ENCODE data around the gene ZIC2. TPM values are rescaled to one million over a fixed set of nuclear protein-coding genes. Genes with fewer than 3 reads are reported as not detected.
"Not testable (repeated sequence)": the region's sequence is repeated elsewhere in the genome, so short reads cannot be mapped to it uniquely, and the experiment has no call there.

Gene ZIC2
- total RNA-seq, 1 donor from 2014 or later: 2.8 TPM

- no peak for DNase-seq
These were observed 38.3 kb downstream of the ZIC2 start for GRCh38 chr13:100019780-100020356.

- no peak for DNase-seq
These were observed 41.2 kb downstream of the ZIC2 start for GRCh38 chr13:100022798-100023197.

DNA sequence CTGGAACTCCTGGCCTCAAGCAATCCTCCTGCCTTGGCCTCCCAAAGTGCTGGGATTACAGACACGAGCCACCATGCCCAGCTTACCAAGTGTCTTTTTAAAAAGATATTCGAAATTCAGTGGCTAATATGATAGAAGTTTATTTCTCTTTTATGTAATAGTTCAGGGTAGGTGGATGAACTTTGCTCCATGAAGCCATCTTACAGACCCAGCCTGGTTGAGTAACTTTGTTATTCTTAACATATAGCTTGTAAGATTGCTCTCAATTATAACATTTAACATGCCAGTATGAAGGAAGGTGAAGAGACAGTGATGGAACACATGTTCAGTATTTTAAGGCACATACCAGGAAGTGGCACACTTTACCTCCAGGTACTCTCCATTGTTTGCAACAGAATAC is 42.4 kb downstream of the ZIC2 start:
- DNase-seq: no peak

GRCh38 chr13:100029933-100030332 is 48.3 kb downstream of the ZIC2 start:
- DNase-seq: no peak

DNA sequence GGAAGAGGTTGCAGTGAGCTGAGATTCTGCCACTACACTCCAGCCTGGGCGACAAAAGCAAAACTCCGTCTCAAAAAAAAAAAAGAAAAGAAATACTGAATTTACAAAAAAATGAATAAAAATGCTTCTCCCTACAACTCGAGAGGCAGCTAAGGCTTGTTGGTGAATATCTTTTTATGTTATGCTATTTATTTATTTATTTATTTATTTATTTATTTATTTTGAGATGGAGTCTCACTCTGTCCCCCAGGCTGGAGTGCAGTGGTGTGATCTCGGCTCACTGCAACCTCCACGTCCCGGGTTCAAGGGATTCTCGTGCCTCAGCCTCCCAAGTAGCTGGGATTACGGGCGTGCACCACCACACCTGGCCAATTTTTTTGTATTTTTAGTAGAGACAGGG is 51.1 kb downstream of the ZIC2 start:
- not testable (repeated sequence) for DNase-seq

DNA sequence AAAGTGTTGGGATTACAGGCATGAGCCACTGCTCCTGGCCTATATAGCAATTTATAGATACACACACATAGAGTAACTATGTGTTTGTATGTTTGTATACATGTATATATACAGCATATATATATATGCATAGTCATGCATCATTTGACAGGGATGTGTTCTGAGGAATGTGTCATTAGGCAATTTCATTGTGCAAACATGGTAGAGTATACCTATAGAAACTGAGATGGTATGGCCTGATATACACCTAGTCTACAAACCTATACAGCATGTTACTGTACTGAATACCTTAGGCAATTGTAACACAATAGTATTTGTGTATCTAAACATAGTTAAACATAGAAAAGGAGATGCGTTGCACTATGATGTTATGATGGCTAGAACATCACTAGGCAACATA is 54.4 kb downstream of the ZIC2 start:
- DNase-seq: no peak

Other genes with a start within 250 kb of the ZIC2 start
- gene ZIC5, start 10.0 kb upstream of the ZIC2 start, total RNA-seq: 1.6 TPM
- 200 TPM for gene PCCA, start 107.3 kb downstream of the ZIC2 start, total RNA-seq

Measured in occipital lobe (tissue), 2 donors.